CD4-positive, alpha-beta T cell treated with Interleukin-17A for 1 hour (primary cell): ENCODE measurements around the gene GALNT9.
"Not testable (repeated sequence)": the region's sequence is repeated elsewhere in the genome, so short reads cannot be mapped to it uniquely, and the experiment has no call there.

Experiments
- DNase-seq: peaks from one replicate; pipeline ENCODE4 v3.0.0-alpha.2; 2020

GALNT9 gene

DNA sequence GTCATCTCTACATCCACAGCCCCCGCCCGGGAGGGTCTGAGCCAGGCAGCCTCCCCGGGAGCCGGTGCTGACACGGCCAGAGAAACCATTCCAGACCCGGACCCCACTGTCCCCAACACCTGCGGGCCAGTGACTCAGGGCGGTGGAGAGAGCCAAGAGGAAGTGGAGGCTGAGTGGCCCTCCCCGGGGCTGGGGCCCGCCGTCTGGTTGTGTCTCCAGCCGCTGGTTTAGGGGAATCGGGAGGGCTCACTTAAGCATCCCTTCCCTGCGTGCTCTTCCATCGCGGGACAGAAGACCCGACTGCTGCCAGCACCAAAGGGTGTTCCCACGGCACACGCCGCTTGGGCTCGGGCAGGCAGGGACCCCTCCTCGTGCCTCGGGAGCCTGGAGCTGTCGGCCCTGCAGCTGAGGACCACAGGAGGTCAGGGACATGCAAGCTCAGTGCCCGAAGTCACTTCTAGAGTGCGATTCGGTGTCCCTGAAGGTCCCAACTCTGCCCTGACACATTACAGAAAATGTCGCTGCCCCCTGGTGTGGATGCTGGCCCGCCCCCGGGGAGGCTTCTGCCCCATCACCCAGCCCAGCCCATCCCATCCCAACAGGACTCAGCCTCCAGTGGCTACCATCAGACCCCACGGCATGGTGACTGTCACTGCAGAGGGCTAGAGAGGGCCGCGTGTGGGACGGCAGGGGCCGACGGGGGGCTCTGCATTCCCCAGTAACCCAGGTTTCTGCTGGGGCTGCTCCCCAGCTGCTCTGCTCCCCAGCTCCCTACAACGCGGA is 50.8 kb downstream of the GALNT9 start:
- DNase-seq, result no peak

GRCh38 chr12:132277949-132278348 is 51.4 kb downstream of the GALNT9 start:
- DNase-seq, result no peak

DNA sequence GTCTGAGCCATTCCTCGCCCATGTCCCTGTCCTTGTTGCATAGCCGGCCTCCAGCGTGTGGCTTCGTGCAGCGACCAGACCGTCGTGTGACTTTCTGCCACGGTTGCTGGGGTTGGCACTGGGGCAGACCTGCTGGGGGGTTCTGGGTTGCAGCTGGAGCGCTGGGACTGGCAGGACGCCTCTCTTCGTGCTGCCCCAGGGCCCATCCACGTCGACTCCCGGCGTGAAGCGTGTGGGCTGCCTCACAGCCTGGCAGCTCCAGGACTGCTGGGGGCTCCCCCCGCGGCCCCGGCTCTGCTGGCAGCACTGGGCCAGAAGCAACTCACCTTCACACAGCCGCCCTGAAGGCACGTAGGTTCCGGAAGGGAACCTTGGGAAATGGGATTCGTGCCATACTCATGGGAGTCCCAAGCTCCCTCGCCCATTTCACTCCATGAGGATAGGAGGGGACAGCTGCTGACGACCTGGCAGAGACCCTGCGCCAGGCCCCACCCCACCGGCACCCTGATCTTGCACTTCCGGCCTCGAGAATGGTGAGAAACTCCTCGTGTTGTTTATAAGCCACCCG is 51.9 kb downstream of the GALNT9 start:
- no peak for DNase-seq

DNA sequence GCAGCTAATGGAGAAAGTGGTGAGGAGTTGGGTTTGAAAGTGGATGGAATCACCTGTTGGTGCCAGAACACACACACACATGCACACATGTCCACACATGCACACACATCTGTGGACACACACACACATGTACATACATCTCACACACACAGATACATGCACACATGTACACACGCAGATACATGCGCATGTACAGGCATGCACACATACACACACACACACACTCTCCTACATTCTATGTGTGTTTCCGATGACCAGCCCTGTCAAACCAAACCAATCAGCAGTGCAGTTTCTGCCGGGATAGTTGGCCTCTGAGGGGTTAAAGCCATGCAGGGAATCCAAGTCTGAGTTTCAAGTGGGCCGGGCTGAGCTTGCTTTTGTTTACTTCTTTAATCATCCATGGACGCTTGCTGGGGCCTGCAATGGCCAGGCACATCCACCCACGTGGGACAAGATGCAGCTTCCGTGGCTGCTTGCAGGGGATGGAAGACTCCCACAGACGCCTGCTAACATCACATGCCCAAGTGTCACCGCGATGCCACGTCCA is 52.5 kb downstream of the GALNT9 start:
- no peak for DNase-seq

GRCh38 chr12:132276066-132276826 is 53.1 kb downstream of the GALNT9 start:
- no peak for DNase-seq

DNA sequence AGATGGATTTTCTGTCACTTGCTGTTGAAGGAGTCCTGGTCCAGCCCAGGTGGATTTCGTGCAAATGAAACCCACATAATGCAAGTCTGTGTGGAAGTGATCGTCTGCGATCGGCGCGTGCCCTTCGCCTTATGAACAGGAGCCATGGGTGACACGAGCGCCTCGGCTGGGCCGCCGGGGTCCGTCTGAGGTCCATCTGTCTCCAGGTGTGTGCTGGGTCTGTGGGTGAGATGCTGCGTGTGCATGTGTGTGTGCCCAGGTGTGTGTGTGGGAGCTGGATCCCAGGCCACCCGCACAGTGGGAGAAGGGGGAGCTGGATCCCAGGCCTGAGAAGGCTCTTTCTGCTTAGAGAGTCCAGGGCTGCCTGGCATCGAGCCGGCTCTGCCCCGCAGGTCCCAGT is 53.8 kb downstream of the GALNT9 start:
- no peak for DNase-seq

- DNase-seq, result no peak
These were observed 54.3 kb downstream of the GALNT9 start for GRCh38 chr12:132275110-132275531.

GRCh38 chr12:132273992-132274334 is 55.4 kb downstream of the GALNT9 start:
- DNase-seq, result no peak

- no peak for DNase-seq
These were observed 56.7 kb downstream of the GALNT9 start for GRCh38 chr12:132272711-132273110.

GRCh38 chr12:132271755-132272092 is 57.7 kb downstream of the GALNT9 start:
- no peak for DNase-seq

GRCh38 chr12:132270969-132271754 is 58.2 kb downstream of the GALNT9 start:
- no peak for DNase-seq

GRCh38 chr12:132270516-132270915 is 58.9 kb downstream of the GALNT9 start:
- DNase-seq, result no peak

- no peak for DNase-seq
These were observed 60.0 kb downstream of the GALNT9 start for GRCh38 chr12:132269271-132269968.

- no peak for DNase-seq
These were observed 60.7 kb downstream of the GALNT9 start for GRCh38 chr12:132268674-132269073.

GRCh38 chr12:132267873-132268272 is 61.5 kb downstream of the GALNT9 start:
- DNase-seq, result no peak

DNA sequence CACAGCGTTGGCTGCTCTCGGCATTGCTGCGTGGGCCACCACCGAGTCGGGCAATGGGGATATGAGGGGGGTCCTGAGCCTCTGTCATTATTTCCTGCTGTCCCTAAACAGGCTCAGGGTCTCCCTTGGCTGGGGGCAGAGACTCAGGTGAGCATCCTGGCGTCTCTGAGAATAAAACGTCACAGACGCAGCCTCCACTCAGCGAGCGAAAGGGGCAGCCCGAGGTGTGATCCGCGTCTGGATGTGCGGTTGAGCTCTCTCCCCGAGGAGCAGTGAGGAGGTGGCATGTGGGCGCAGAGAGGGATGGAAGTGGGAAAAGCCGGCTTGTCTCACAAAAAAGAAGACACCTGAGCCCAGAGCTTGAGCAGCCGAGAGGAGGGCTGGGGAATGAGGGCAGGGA is 62.6 kb downstream of the GALNT9 start:
- DNase-seq, result no peak

DNA sequence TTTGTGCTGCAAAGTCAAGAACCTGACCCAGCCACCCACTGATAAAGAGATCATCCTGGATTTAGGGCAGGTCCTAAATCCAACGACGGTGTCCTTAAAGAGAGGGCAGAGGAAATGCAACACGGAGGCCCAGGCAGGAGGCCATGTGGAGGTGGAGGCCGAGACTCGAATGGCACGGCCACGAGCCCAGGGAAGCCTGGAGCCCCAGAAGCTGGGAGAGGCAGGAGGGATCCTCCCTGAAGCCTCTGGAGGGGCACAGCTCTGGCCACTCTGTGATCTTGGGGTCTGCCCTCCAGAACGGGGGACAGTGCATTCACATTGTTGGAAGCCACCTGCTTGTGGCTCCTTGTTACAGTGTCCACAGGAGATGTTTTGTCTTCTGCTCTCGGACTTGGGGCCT is 63.0 kb downstream of the GALNT9 start:
- no peak for DNase-seq

GRCh38 chr12:132265822-132266221 is 63.6 kb downstream of the GALNT9 start:
- not testable (repeated sequence) for DNase-seq

DNA sequence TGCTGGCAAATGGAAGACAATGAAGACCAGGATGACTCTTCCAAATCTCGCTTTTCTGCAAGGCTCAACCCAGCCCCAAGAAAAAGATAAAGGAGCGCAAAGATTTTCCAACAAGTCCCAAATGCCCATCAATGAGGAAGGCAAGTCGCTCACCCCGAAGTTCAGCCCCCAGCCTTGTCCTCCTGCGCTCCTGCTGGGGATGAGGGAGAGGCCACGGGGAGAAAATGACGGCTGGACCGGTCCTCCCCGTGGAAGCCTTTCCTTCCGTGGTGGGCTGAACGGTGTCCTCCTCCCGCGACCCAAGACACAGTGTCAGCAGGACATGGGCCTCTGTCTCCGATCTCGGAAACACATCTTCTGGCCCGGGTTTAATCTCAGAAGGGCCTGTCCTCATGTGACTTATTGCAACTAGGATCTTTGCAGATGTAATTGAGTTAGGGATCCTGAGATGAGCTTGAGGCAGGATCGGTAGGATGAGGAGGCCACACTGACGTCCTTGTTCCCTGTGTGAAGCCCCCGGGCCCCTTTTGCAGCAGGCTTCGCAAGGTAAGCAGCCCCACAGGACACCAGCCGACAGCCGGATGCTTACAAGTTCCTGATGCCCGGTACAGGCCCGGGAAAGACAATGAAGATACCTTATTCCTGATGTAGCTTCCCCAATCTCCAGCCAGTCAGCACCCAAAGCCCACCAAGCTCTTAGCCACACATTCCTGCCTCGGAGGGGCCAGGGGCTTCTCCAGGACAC is 64.2 kb downstream of the GALNT9 start:
- no peak for DNase-seq

DNA sequence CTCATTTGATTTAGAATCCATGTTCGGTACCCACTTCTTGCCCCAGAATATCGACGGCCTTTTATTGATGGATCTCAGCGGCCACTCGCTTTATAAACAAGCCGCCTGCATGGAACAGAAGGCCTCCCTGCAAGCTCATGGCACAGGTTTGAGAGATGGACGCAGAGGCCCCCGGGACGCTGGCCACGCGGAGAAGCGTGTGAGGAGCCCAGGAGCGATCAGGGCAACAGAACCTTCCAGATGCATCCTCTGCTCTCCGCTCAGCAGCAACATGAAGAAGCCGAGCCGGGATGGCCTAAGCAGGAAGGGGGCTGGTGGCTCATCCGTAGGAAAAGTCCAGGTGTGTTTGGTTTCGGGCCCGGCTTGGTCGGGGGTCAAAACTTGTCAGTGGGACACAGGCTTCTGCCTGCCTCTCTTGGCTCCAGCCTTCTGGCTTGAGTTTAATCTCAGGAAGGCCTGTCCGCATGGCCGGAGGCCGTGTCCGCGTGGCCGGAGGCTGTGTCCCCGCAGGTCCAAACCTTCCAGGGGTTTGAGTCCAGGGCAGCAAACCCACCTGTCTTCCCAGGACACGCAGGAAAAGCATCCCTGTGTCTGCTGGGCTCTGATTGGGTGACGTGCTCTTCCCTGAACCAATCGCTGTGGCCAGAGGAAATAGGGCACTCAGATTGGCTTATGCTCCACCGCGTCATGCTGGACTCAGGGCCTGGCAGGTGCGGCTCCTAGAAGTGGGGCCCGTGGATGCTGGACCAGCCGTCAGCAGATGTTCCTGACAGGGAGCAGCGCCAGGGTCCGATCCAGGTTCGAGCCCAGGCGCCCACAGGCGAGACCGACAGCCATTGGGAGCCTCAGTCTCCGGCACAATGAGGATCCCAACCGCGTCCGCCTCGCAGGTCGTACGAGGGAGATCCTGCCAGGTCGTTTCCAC is 65.0 kb downstream of the GALNT9 start:
- DNase-seq, result no peak
